SH-SY5Y (cell line): Measurements from ENCODE around the gene CMTM2.

Experiments used
- GATA2 ChIP-seq: IDR thresholded peaks from 2 replicates; pipeline ENCODE4 v1.6.1; 2011; ENCODE audit warnings: mild to moderate bottlenecking, low read depth, low read length
- GATA3 ChIP-seq: IDR thresholded peaks from 2 replicates; pipeline ENCODE4 v1.6.1; 2011; ENCODE audit warnings: low read depth, mild to moderate bottlenecking, low read length, moderate library complexity

DNA sequence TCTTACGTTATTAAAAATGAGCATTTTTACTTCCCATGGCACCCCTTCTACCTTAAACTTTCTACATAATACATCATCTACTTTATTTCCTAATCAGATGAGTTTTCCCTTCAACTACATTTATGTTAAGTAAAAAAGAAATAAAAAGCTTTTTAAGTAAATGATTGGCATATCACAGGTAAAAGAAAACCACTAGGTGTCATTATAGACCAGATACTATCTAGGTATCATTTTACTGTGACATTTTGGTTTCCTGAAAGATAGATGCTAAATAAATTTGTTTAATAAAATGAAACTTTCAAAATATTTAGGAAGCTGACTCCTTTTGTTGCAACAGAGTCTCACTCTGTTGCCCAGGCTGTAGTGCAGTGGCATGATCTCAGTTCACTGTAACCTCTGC, 16.9 kb upstream of the CMTM2 start:
- no peak for TF ChIP-seq GATA2
- no peak for TF ChIP-seq GATA3
